GM18909 (cell line): ENCODE data around the gene PELO.
"Not testable (repeated sequence)": the region's sequence is repeated elsewhere in the genome, so short reads cannot be mapped to it uniquely, and the experiment has no call there.

Experiments used
- ATAC-seq: cut with Tn5 transposase; IDR thresholded peaks from one replicate; pipeline ENCODE4 v1.9.1; 2021; ENCODE audit warnings: mild to moderate bottlenecking; ENCODE audit not compliant: unreplicated experiment, poor library complexity

The PELO gene

GRCh38 chr5:52787600-52788504 lies at the start of gene PELO, which contains the start of gene ITGA1:
Gene PELO, plus strand, starts transcription at chr5:52787916. Its CDS starts 12,479 bp downstream, at chr5:52800395.
Gene ITGA1, plus strand, starts transcription at chr5:52787916. Its CDS starts 438 bp downstream, at chr5:52788354.
- ATAC-seq, result peak; percentile 86

GRCh38 chr5:52738095-52738506 lies 49.6 kb upstream of the PELO start:
- peak; percentile 74 for ATAC-seq

- no peak for ATAC-seq
These were observed 47.7 kb upstream of the PELO start for GRCh38 chr5:52740007-52740406.

- no peak for ATAC-seq
These were observed 44.7 kb upstream of the PELO start for GRCh38 chr5:52743012-52743411.

- no peak for ATAC-seq
These were observed 44.2 kb upstream of the PELO start for GRCh38 chr5:52743529-52743928.

- ATAC-seq, result peak; percentile 77
These were observed 43.7 kb upstream of the PELO start for GRCh38 chr5:52743970-52744369.

GRCh38 chr5:52744867-52745458 lies 42.8 kb upstream of the PELO start:
- not testable (repeated sequence) for ATAC-seq

GRCh38 chr5:52746539-52746938 lies 41.2 kb upstream of the PELO start:
- no peak for ATAC-seq

GRCh38 chr5:52748590-52748989 lies 39.1 kb upstream of the PELO start:
- ATAC-seq, result peak; percentile 49

GRCh38 chr5:52749666-52750065 lies 38.0 kb upstream of the PELO start:
- ATAC-seq, result no peak

- ATAC-seq, result no peak
These were observed 36.6 kb upstream of the PELO start for GRCh38 chr5:52751137-52751536.

GRCh38 chr5:52754051-52754450 lies 33.7 kb upstream of the PELO start:
- no peak for ATAC-seq

- ATAC-seq, result no peak
These were observed 30.2 kb upstream of the PELO start for GRCh38 chr5:52757527-52757926.

- ATAC-seq, result no peak
These were observed 29.7 kb upstream of the PELO start for GRCh38 chr5:52758014-52758413.

- ATAC-seq, result no peak
These were observed 28.4 kb upstream of the PELO start for GRCh38 chr5:52759331-52759730.

- peak; percentile 59 for ATAC-seq
These were observed 26.9 kb upstream of the PELO start for GRCh38 chr5:52760695-52761366.

- no peak for ATAC-seq
These were observed 20.4 kb upstream of the PELO start for GRCh38 chr5:52767217-52767743.

- no peak for ATAC-seq
These were observed 19.8 kb upstream of the PELO start for GRCh38 chr5:52767766-52768480.

- ATAC-seq, result no peak
These were observed 18.7 kb upstream of the PELO start for GRCh38 chr5:52769061-52769460.

GRCh38 chr5:52770287-52770939 lies 17.3 kb upstream of the PELO start:
- ATAC-seq, result no peak
